CD4-positive, alpha-beta T cell (primary cell): ENCODE results near the gene CCDC87. TPM values are rescaled to one million over a fixed set of nuclear protein-coding genes. Genes with fewer than 3 reads are reported as not detected.

Experiments used
- ATAC-seq: fragments of 200-7000 bp; cut with Tn5 transposase; one replicate; pipeline ENCODE4 v1.10.0; 2022; ENCODE audit warnings: mild to moderate bottlenecking; ENCODE audit not compliant: poor library complexity
- CTCF ChIA-PET: fragments of 350-600 bp; sonication (Branson Sonifier 250); formaldehyde crosslinking; loops from one replicate; lab custom pipeline; 2021; ENCODE audit warnings: antibody characterized with exemption, inconsistent platforms; lab: Charles Lee
- POLR2A ChIA-PET: fragments of 350-600 bp; sonication (Branson Sonifier 250); formaldehyde crosslinking; loops from one replicate; lab custom pipeline; 2021; ENCODE audit warnings: antibody characterized with exemption, inconsistent platforms; lab: Charles Lee
- DNase-seq, 14 experiments: peaks; one replicate each; pipeline ENCODE4 v3.0.0-alpha.2; 2013 to 2020; ENCODE audit warnings: mixed read lengths in 2 of 14
- H3K27ac ChIP-seq, 2 donors: one replicate each; pipeline versions ENCODE4 v1.5.1 to v1.7.0; 2013; ENCODE audit warnings: low read length in 2 of 2, low read depth in 1 of 2, mild to moderate bottlenecking in 1 of 2
- H3K27me3 ChIP-seq, 2 experiments: 1 replicate in 1 of 2; 2 replicates in 1 of 2; pipeline versions ENCODE4 v1.6.1 to v1.7.0; 2013; ENCODE audit warnings: low read length in 2 of 2, control low read depth in 1 of 2, mild to moderate bottlenecking in 1 of 2, moderate library complexity in 1 of 2; ENCODE audit not compliant: insufficient read depth in 2 of 2, control insufficient read depth in 1 of 2
- H3K36me3 ChIP-seq: one replicate; pipeline ENCODE4 v1.6.1; 2013; ENCODE audit warnings: low read length, control low read depth; ENCODE audit not compliant: insufficient read depth
- H3K4me1 ChIP-seq: one replicate; pipeline ENCODE4 v1.6.1; 2013; ENCODE audit warnings: low read length, control low read depth; ENCODE audit not compliant: insufficient read depth
- H3K4me3 ChIP-seq: one replicate; pipeline ENCODE4 v1.5.1; 2013; ENCODE audit warnings: mild to moderate bottlenecking, low read length, moderate library complexity
- H3K9me3 ChIP-seq, 2 experiments: 1 replicate in 1 of 2; 2 replicates in 1 of 2; pipeline versions ENCODE4 v1.6.1 to v1.7.0; 2013; ENCODE audit warnings: low read length in 2 of 2, mild to moderate bottlenecking in 2 of 2, control low read depth in 1 of 2, moderate library complexity in 1 of 2; ENCODE audit not compliant: control insufficient read depth in 1 of 2, insufficient read depth in 1 of 2
- H3K27ac Mint-ChIP-seq: one replicate; pipeline ENCODE4 v1.8.0; 2020; ENCODE audit warnings: mixed read lengths
- H3K27me3 Mint-ChIP-seq: one replicate; pipeline ENCODE4 v1.8.0; 2021; ENCODE audit warnings: mixed read lengths
- H3K36me3 Mint-ChIP-seq: one replicate; pipeline ENCODE4 v1.8.0; 2021; ENCODE audit warnings: low read depth, mixed read lengths
- H3K4me1 Mint-ChIP-seq: one replicate; pipeline ENCODE4 v1.8.0; 2021; ENCODE audit warnings: low read depth, mixed read lengths
- H3K4me3 Mint-ChIP-seq: one replicate; pipeline ENCODE4 v1.8.0; 2020; ENCODE audit warnings: mild to moderate bottlenecking, mixed read lengths
- H3K9me3 Mint-ChIP-seq: one replicate; pipeline ENCODE4 v1.8.0; 2020; ENCODE audit warnings: mixed read lengths
- intact Hi-C, 2 experiments: fragments of 100-400 bp; cut with DNase I in 1 of 2; cut with micrococcal nuclease in 1 of 2; formaldehyde crosslinking; loops; one replicate each; pipeline versions ENCODE4 v1.15.1 to v1.9.0; 2023 to 2025; cut with DNase I, micrococcal nuclease
- total RNA-seq, 174 experiments: library from RNA in 2 of 174; stranded (reverse) in 2 of 174; gene quantifications; one replicate each; pipeline ENCODE4 v1.2.3 and lab custom pipeline; 2021 to 2026
- TF ChIP-seq, protein P1 (sequence below): fragments of 200-600 bp; IDR thresholded peaks from one replicate; pipeline ENCODE4 v1.8.0; 2022; ENCODE audit warnings: antibody characterized with exemption, mild to moderate bottlenecking

The CCDC87 gene
- total RNA-seq, 2 experiments from 2014 or later = 0.22 to 0.25 TPM

- Histone ChIP-seq H3K4me3 (peak overlapping the region; percentile 99), H3K9me3 (no peaks in the 10 kb centered on the region), H3K4me1 (peaks cover 57% of the 10 kb centered on the region), H3K36me3 (peaks cover 32% of the 10 kb centered on the region), H3K27me3 (no peaks in the 10 kb centered on the region), H3K27ac (peak overlapping the region; percentile 96 to 98)
- TF ChIP-seq, protein P1, sequence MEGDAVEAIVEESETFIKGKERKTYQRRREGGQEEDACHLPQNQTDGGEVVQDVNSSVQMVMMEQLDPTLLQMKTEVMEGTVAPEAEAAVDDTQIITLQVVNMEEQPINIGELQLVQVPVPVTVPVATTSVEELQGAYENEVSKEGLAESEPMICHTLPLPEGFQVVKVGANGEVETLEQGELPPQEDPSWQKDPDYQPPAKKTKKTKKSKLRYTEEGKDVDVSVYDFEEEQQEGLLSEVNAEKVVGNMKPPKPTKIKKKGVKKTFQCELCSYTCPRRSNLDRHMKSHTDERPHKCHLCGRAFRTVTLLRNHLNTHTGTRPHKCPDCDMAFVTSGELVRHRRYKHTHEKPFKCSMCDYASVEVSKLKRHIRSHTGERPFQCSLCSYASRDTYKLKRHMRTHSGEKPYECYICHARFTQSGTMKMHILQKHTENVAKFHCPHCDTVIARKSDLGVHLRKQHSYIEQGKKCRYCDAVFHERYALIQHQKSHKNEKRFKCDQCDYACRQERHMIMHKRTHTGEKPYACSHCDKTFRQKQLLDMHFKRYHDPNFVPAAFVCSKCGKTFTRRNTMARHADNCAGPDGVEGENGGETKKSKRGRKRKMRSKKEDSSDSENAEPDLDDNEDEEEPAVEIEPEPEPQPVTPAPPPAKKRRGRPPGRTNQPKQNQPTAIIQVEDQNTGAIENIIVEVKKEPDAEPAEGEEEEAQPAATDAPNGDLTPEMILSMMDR = no peak
- Mint-ChIP-seq H3K9me3 (no peaks in the 10 kb centered on the region), H3K4me1 (peaks cover 58% of the 10 kb centered on the region), H3K36me3 (peaks cover 53% of the 10 kb centered on the region), H3K27ac (peak overlapping the region; percentile 94), H3K27me3 (no peaks in the 10 kb centered on the region), H3K4me3 (peak overlapping the region; percentile 99)
- ATAC-seq (no peak), DNase-seq (peak in 2 of 14 experiments; percentile 76)
- intact Hi-C loops = loop anchor here in 1 of 2 experiments (1.0 to 5.0 kb wide), 2 partner anchors 24 to 150 kb away; partner anchors contain the start of genes CCDC87, CCS and PELI3
- ChIA-PET POLR2A (interaction anchor here (0.5 to 16.0 kb wide), 34 partner anchors 7 to 666 kb away, joined by 3 to 511 read pairs (median 5); partner anchors contain the start of genes ACTN3, CCDC87, CCS and CTSF), CTCF (interaction anchor here (0.6 to 5.9 kb wide), 5 partner anchors 21 to 178 kb away, joined by 3 to 47 read pairs (median 19); partner anchors contain the start of genes CCDC87, CCS, MRPL11 and RBM4)
These were observed 24.4 kb upstream of the CCDC87 start for GRCh38 chr11:66617155-66617834.

GRCh38 chr11:66616379-66617154, 23.7 kb upstream of the CCDC87 start, which contains the start of gene RBM14:
Gene RBM14, plus strand, starts transcription at chr11:66616630. Its CDS starts 91 bp downstream, at chr11:66616721.
- peaks cover 50% of the 10 kb centered on the region for H3K4me1 ChIP-seq
- H3K4me3 Mint-ChIP-seq = peak within 1 kb of the TSS; percentile 99
- H3K9me3 Mint-ChIP-seq = no peaks in the 10 kb centered on the region
- POLR2A ChIA-PET = interaction anchor here (0.5 to 16.0 kb wide), 39 partner anchors 8 to 1646 kb away, joined by 3 to 511 read pairs (median 4); partner anchors contain the start of genes ACTN3, CCDC87, CCS and CTSF
- ATAC-seq = peak; percentile 81
- peak; percentile 95 to 100 (median 97) for DNase-seq
- peak within 1 kb of the TSS; percentile 96 to 98 for H3K27ac ChIP-seq
- intact Hi-C loops = loop anchor here (1.0 to 5.0 kb wide), 5 partner anchors 22 to 149 kb away; partner anchors contain the start of genes CCDC87 (in 2 of the 2), CCS (in 2 of the 2), PELI3 (in 1 of the 2) and RBM4 (in 1 of the 2)
- no peaks in the 10 kb centered on the region for H3K27me3 ChIP-seq
- CTCF ChIA-PET = interaction anchor here (1.2 to 5.9 kb wide), 4 partner anchors 22 to 178 kb away, joined by 4 to 47 read pairs (median 22); partner anchors contain the start of genes CCDC87, CCS, MRPL11 and RBM4
- H3K27ac Mint-ChIP-seq = peak within 1 kb of the TSS; percentile 94
- H3K27me3 Mint-ChIP-seq = no peaks in the 10 kb centered on the region
- peaks cover 53% of the 10 kb centered on the region for H3K4me1 Mint-ChIP-seq
- H3K36me3 ChIP-seq = peaks cover 27% of the 10 kb centered on the region
- TF ChIP-seq, protein P1 = no peak
- H3K4me3 ChIP-seq = peak within 1 kb of the TSS; percentile 99
- H3K36me3 Mint-ChIP-seq = peaks cover 45% of the 10 kb centered on the region
- no peaks in the 10 kb centered on the region for H3K9me3 ChIP-seq

GRCh38 chr11:66614073-66614472, 21.2 kb upstream of the CCDC87 start:
- H3K9me3 ChIP-seq = no peaks in the 10 kb centered on the region
- H3K4me3 Mint-ChIP-seq = no peak overlapping the region
- no peak overlapping the region for H3K4me3 ChIP-seq
- H3K36me3 Mint-ChIP-seq = peaks cover 30% of the 10 kb centered on the region
- peak in 1 of 14 experiments; percentile 15 for DNase-seq
- H3K27me3 ChIP-seq = no peaks in the 10 kb centered on the region
- no peak overlapping the region for H3K27ac Mint-ChIP-seq
- peaks cover 27% of the 10 kb centered on the region for H3K4me1 ChIP-seq
- no peak for ATAC-seq
- ChIA-PET POLR2A (no interaction called here), CTCF (interaction anchor here (1.0 to 1.3 kb wide), 2 partner anchors 21 to 64 kb away, joined by 3 read pairs; partner anchors contain the start of genes CCDC87 and CCS)
- TF ChIP-seq, protein P1 = no peak
- peaks cover 42% of the 10 kb centered on the region for H3K4me1 Mint-ChIP-seq
- intact Hi-C loops = no loop called here
- no peaks in the 10 kb centered on the region for H3K9me3 Mint-ChIP-seq
- peaks cover 13% of the 10 kb centered on the region for H3K36me3 ChIP-seq
- no peak overlapping the region for H3K27ac ChIP-seq
- no peaks in the 10 kb centered on the region for H3K27me3 Mint-ChIP-seq
